HG03095 (cell line): ENCODE measurements around the gene SORCS2.

Experiments used
- ATAC-seq: cut with Tn5 transposase; IDR thresholded peaks from one replicate; pipeline ENCODE4 v1.9.1; 2021; ENCODE audit warnings: moderate library complexity; ENCODE audit not compliant: unreplicated experiment

The SORCS2 gene

GRCh38 chr4:7299908-7300710 lies 107.8 kb downstream of the SORCS2 start:
- no peak for ATAC-seq

GRCh38 chr4:7300711-7301095 lies 108.4 kb downstream of the SORCS2 start:
- no peak for ATAC-seq

GRCh38 chr4:7301126-7301785 lies 108.9 kb downstream of the SORCS2 start:
- no peak for ATAC-seq

- ATAC-seq, result no peak
These were observed 109.7 kb downstream of the SORCS2 start for GRCh38 chr4:7301846-7302630.

- ATAC-seq, result no peak
These were observed 110.6 kb downstream of the SORCS2 start for GRCh38 chr4:7302781-7303404.

GRCh38 chr4:7303561-7303960 lies 111.2 kb downstream of the SORCS2 start:
- ATAC-seq, result no peak

- no peak for ATAC-seq
These were observed 112.1 kb downstream of the SORCS2 start for GRCh38 chr4:7304436-7304835.

- ATAC-seq, result no peak
These were observed 114.0 kb downstream of the SORCS2 start for GRCh38 chr4:7306021-7306965.

GRCh38 chr4:7306986-7307385 lies 114.6 kb downstream of the SORCS2 start:
- no peak for ATAC-seq

- no peak for ATAC-seq
These were observed 115.2 kb downstream of the SORCS2 start for GRCh38 chr4:7307394-7308099.

- ATAC-seq, result no peak
These were observed 116.8 kb downstream of the SORCS2 start for GRCh38 chr4:7309181-7309580.

- ATAC-seq, result no peak
These were observed 117.5 kb downstream of the SORCS2 start for GRCh38 chr4:7309636-7310390.

- ATAC-seq, result no peak
These were observed 118.1 kb downstream of the SORCS2 start for GRCh38 chr4:7310451-7310850.

- no peak for ATAC-seq
These were observed 118.9 kb downstream of the SORCS2 start for GRCh38 chr4:7311205-7311604.

- ATAC-seq, result no peak
These were observed 120.4 kb downstream of the SORCS2 start for GRCh38 chr4:7312691-7313090.

GRCh38 chr4:7313347-7313811 lies 121.0 kb downstream of the SORCS2 start:
- ATAC-seq, result no peak

- ATAC-seq, result no peak
These were observed 121.7 kb downstream of the SORCS2 start for GRCh38 chr4:7313991-7314390.

GRCh38 chr4:7315286-7315685 lies 122.9 kb downstream of the SORCS2 start:
- no peak for ATAC-seq

GRCh38 chr4:7315935-7316334 lies 123.6 kb downstream of the SORCS2 start:
- no peak for ATAC-seq
